HepG2 (cell line): ENCODE data around the gene PPM1G. TPM values are rescaled to one million over a fixed set of nuclear protein-coding genes. Genes with fewer than 3 reads are reported as not detected.
A peak's percentile ranks its signal among the peaks of the same experiment; 100 is the strongest.

Source experiments
- ARID5B ChIP-seq: IDR thresholded peaks from 2 replicates; pipeline ENCODE4 v1.4.0; 2020; ENCODE audit warnings: mild to moderate bottlenecking, missing genetic modification reagents
- HNF4A ChIP-seq: sonication (generic); formaldehyde crosslinking; IDR thresholded peaks from 2 replicates; pipeline ENCODE4 v1.4.0; 2020; ENCODE audit warnings: missing genetic modification reagents
- KAT8 ChIP-seq: IDR thresholded peaks from 2 replicates; pipeline ENCODE4 v1.6.1; 2016; ENCODE audit warnings: missing genetic modification reagents, missing compliant biosample characterization
- LCORL ChIP-seq, 2 experiments: fragments of 450-650 bp in 1 of 2; sonication (generic) in 1 of 2; formaldehyde crosslinking in 1 of 2; IDR thresholded peaks; 2 replicates each; pipeline versions ENCODE4 v1.5.0 to v1.6.1; 2017 to 2020; ENCODE audit warnings: antibody characterized with exemption in 1 of 2, missing genetic modification reagents in 1 of 2
- MZF1 ChIP-seq: sonication (generic); formaldehyde crosslinking; IDR thresholded peaks from 2 replicates; pipeline ENCODE4 v1.8.1; 2023; ENCODE audit warnings: mild to moderate bottlenecking, missing genetic modification reagents, borderline replicate concordance
- PHF21A ChIP-seq: sonication (generic); formaldehyde crosslinking; IDR thresholded peaks from 2 replicates; pipeline ENCODE4 v1.5.0; 2020; ENCODE audit warnings: mild to moderate bottlenecking, missing genetic modification reagents
- PHF8 ChIP-seq: sonication (generic); formaldehyde crosslinking; IDR thresholded peaks from 2 replicates; pipeline ENCODE4 v1.5.0; 2020; ENCODE audit warnings: missing genetic modification reagents
- POLR2AphosphoS5 ChIP-seq: IDR thresholded peaks from 2 replicates; pipeline ENCODE4 v1.6.1; 2012; ENCODE audit warnings: low read depth, low read length
- SOX13 ChIP-seq, 3 experiments: fragments of 450-650 bp in 1 of 3; sonication (generic) in 1 of 3; formaldehyde crosslinking in 1 of 3; IDR thresholded peaks in 2 of 3; conservative IDR thresholded peaks in 1 of 3; 2 replicates each; pipeline versions ENCODE4 v1.5.0 to v1.6.1; 2016 to 2020; ENCODE audit warnings: antibody characterized with exemption in 1 of 3, mild to moderate bottlenecking in 1 of 3, missing compliant biosample characterization in 1 of 3, missing genetic modification reagents in 1 of 3, moderate library complexity in 1 of 3
- TEAD3 ChIP-seq: optimal IDR thresholded peaks from 2 replicates; pipeline ENCODE3; 2016; ENCODE audit warnings: borderline replicate concordance
- ZIK1 ChIP-seq: sonication (generic); formaldehyde crosslinking; IDR thresholded peaks from 2 replicates; pipeline ENCODE4 v1.5.0; 2020; ENCODE audit warnings: mild to moderate bottlenecking, low read depth, missing genetic modification reagents, borderline replicate concordance
- ZNF530 ChIP-seq: sonication (generic); formaldehyde crosslinking; IDR thresholded peaks from 2 replicates; pipeline ENCODE4 v1.5.0; 2020; ENCODE audit warnings: low read depth, mild to moderate bottlenecking, missing genetic modification reagents
- ZNF7 ChIP-seq: IDR thresholded peaks from 2 replicates; pipeline ENCODE4 v1.6.1; 2016; ENCODE audit warnings: missing biosample characterization, missing genetic modification reagents
- ZNF83 ChIP-seq: sonication (generic); formaldehyde crosslinking; IDR thresholded peaks from 2 replicates; pipeline ENCODE4 v1.4.0; 2020; ENCODE audit warnings: missing genetic modification reagents, mild to moderate bottlenecking, borderline replicate concordance
- polyA plus RNA-seq, 8 experiments: library from polyadenylated mRNA; depleted of rRNA in 3 of 8; stranded (reverse) in 7 of 8; unstranded in 1 of 8; fragments of >200 nt; fragmentation: Illumina TruSeq in 4 of 8; extraction: Trizol in 4 of 8; gene quantifications; 2 replicates each; pipeline versions ENCODE4 v1.2.1 to v1.2.3, GENCODE V29; 2011 to 2016; ENCODE audit warnings: low read depth in 4 of 8, missing spikeins in 1 of 8, mixed read lengths in 1 of 8; ENCODE audit not compliant: insufficient read depth in 1 of 8
- total RNA-seq, 5 experiments: library from RNA; depleted of rRNA; stranded (reverse); fragments of >200 nt; fragmentation: Illumina TruSeq; extraction: Trizol; gene quantifications; 2 replicates each; pipeline ENCODE4 v1.2.3, GENCODE V29; 2016; ENCODE audit warnings: low read depth in 1 of 5
- TF ChIP-seq, protein P1 (sequence below): sonication (generic); formaldehyde crosslinking; IDR thresholded peaks from 2 replicates; pipeline ENCODE4 v1.5.0; 2020; ENCODE audit warnings: mild to moderate bottlenecking, missing genetic modification reagents, borderline replicate concordance
- TF ChIP-seq, protein P2 (sequence below): sonication (generic); formaldehyde crosslinking; IDR thresholded peaks from 2 replicates; pipeline ENCODE4 v1.8.1; 2023; ENCODE audit warnings: mild to moderate bottlenecking, missing genetic modification reagents, borderline replicate concordance

The PPM1G gene
- total and polyA plus RNA-seq, 2 of the 13 experiments (the other 11 are each of a cell fraction or from before 2014, with no cell fraction given) = 58.2 to 213 TPM

DNA sequence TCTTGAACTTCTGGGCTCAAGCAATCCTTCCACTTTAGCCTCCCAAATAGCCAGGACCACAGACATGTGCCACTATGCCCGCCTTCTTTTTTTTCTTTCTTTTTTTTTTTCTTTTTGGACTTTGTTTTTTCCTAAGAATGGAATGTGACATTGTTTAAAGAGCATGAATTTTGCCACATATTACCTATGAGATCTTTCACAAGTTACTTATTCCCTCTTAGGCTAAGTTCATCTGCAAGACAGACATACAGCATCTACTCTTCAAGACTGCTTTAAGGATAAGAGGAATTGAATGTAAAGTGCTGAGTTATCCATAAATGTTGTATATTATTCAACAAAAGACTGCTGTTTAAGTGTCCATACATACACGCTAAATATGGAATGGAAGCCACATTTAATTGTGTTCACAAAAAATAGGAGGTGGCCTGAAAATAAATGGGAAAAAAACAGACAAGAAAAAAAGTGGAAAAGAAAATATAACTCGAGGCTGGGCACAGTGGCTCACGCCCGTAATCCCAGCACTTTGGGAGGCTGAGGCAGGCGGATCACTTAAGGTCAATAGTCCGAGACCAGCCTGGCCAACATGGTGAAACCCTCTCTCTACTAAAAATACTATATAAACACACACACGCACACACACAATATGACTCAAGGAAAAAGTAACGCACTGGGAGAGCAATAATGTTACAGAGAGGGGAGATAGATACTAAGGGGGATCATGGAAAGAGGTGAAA is 3.2 kb upstream of the PPM1G start (continued):
- TF ChIP-seq, protein P1, sequence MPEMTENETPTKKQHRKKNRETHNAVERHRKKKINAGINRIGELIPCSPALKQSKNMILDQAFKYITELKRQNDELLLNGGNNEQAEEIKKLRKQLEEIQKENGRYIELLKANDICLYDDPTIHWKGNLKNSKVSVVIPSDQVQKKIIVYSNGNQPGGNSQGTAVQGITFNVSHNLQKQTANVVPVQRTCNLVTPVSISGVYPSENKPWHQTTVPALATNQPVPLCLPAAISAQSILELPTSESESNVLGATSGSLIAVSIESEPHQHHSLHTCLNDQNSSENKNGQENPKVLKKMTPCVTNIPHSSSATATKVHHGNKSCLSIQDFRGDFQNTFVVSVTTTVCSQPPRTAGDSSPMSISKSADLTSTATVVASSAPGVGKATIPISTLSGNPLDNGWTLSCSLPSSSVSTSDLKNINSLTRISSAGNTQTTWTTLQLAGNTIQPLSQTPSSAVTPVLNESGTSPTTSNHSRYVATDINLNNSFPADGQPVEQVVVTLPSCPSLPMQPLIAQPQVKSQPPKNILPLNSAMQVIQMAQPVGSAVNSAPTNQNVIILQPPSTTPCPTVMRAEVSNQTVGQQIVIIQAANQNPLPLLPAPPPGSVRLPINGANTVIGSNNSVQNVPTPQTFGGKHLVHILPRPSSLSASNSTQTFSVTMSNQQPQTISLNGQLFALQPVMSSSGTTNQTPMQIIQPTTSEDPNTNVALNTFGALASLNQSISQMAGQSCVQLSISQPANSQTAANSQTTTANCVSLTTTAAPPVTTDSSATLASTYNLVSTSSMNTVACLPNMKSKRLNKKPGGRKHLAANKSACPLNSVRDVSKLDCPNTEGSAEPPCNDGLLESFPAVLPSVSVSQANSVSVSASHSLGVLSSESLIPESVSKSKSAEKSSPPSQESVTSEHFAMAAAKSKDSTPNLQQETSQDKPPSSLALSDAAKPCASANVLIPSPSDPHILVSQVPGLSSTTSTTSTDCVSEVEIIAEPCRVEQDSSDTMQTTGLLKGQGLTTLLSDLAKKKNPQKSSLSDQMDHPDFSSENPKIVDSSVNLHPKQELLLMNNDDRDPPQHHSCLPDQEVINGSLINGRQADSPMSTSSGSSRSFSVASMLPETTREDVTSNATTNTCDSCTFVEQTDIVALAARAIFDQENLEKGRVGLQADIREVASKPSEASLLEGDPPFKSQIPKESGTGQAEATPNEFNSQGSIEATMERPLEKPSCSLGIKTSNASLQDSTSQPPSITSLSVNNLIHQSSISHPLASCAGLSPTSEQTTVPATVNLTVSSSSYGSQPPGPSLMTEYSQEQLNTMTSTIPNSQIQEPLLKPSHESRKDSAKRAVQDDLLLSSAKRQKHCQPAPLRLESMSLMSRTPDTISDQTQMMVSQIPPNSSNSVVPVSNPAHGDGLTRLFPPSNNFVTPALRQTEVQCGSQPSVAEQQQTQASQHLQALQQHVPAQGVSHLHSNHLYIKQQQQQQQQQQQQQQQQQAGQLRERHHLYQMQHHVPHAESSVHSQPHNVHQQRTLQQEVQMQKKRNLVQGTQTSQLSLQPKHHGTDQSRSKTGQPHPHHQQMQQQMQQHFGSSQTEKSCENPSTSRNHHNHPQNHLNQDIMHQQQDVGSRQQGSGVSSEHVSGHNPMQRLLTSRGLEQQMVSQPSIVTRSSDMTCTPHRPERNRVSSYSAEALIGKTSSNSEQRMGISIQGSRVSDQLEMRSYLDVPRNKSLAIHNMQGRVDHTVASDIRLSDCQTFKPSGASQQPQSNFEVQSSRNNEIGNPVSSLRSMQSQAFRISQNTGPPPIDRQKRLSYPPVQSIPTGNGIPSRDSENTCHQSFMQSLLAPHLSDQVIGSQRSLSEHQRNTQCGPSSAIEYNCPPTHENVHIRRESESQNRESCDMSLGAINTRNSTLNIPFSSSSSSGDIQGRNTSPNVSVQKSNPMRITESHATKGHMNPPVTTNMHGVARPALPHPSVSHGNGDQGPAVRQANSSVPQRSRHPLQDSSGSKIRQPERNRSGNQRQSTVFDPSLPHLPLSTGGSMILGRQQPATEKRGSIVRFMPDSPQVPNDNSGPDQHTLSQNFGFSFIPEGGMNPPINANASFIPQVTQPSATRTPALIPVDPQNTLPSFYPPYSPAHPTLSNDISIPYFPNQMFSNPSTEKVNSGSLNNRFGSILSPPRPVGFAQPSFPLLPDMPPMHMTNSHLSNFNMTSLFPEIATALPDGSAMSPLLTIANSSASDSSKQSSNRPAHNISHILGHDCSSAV (CRISPR knock-in tag) = 0 out of 2 replicates have a peak, but pooled peaks have one; percentile 50
- TF ChIP-seq PHF8 (CRISPR knock-in tag) = no peak
- TF ChIP-seq TEAD3 (CRISPR knock-in tag) = no peak
- 0 out of 2 replicates have a peak, but pooled peaks have one; percentile 41 for TF ChIP-seq KAT8 (CRISPR knock-in tag)
- peak; percentile 35; the same call in 1 of the 2 replicates for TF ChIP-seq PHF21A (CRISPR knock-in tag)
- TF ChIP-seq, protein P2, sequence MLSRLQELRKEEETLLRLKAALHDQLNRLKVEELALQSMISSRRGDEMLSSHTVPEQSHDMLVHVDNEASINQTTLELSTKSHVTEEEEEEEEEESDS (CRISPR knock-in tag) = no peak
- no peak for TF ChIP-seq ZNF530 (CRISPR knock-in tag)
- peak; percentile 68 for TF ChIP-seq LCORL (IDR thresholded peaks at IDR 0.05)
- TF ChIP-seq LCORL (CRISPR knock-in tag; IDR thresholded peaks at IDR 0.05) = no peak
- no peak for TF ChIP-seq MZF1 (CRISPR knock-in tag)
- peak; percentile 41 for TF ChIP-seq POLR2AphosphoS5
- no peak for TF ChIP-seq ZNF7 (CRISPR knock-in tag)
- peak; percentile 67; the same call in 1 of the 2 replicates for TF ChIP-seq HNF4A (CRISPR knock-in tag)
- peak; percentile 28; the same call in 1 of the 2 replicates for TF ChIP-seq ARID5B
- TF ChIP-seq SOX13 (IDR thresholded peaks at IDR 0.05) = no peak
- peak in 1 of 2 experiments; percentile 28; a peak in 1 of 4 replicates for TF ChIP-seq SOX13 (CRISPR knock-in tag; conservative IDR thresholded peaks at IDR 0.05 in 1 of 2, IDR thresholded peaks at IDR 0.05 in 1 of 2)
- no peak for TF ChIP-seq ZIK1 (CRISPR knock-in tag)
- TF ChIP-seq ZNF83 = no peak
